Ovary (tissue), 3 donors: ENCODE measurements around the gene TSPOAP1.

Experiments used
- EP300 ChIP-seq: sonication (generic); formaldehyde crosslinking; IDR thresholded peaks from one replicate; pipeline ENCODE4 v1.6.1; 2017; ENCODE audit warnings: antibody characterized with exemption
- TF ChIP-seq, protein P1 (sequence below), 3 donors: fragments of 450-650 bp in 2 of 3; fragments of 200-600 bp in 1 of 3; IDR thresholded peaks; one replicate each; pipeline versions ENCODE4 v1.5.1 to v1.8.0; 2016 to 2022; ENCODE audit warnings: antibody characterized with exemption in 3 of 3, mild to moderate bottlenecking in 1 of 3
- donor health status: DM: no; HTN: no; CAD: no.

DNA sequence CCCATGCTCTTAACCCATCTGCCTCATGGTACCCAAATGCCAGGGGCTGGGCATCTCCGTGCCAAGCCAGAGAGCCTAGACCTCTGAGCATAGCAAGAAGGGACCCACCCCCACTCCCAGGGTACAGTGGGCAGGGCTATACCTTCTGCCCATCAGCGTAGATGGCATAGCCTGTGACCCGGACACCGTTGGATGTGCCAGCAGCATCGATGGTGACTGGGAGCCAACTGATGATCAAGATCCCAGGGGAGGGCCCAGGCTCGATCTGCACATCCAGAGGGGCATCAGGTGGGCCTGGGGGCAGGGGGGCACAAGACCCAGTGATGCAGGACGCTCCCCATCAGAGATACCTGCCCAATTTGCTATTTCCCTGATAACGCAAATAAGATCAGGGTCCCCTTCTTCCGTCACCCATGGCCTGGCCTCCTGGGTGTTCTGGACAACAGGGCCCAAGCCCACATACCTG is 17.1 kb downstream of the TSPOAP1 start:
- TF ChIP-seq, protein P1, sequence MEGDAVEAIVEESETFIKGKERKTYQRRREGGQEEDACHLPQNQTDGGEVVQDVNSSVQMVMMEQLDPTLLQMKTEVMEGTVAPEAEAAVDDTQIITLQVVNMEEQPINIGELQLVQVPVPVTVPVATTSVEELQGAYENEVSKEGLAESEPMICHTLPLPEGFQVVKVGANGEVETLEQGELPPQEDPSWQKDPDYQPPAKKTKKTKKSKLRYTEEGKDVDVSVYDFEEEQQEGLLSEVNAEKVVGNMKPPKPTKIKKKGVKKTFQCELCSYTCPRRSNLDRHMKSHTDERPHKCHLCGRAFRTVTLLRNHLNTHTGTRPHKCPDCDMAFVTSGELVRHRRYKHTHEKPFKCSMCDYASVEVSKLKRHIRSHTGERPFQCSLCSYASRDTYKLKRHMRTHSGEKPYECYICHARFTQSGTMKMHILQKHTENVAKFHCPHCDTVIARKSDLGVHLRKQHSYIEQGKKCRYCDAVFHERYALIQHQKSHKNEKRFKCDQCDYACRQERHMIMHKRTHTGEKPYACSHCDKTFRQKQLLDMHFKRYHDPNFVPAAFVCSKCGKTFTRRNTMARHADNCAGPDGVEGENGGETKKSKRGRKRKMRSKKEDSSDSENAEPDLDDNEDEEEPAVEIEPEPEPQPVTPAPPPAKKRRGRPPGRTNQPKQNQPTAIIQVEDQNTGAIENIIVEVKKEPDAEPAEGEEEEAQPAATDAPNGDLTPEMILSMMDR (IDR thresholded peaks at IDR 0.05), result no peak
- no peak for TF ChIP-seq EP300
